GM21723 (cell line): ENCODE results near the gene NR2E1.

Source experiments
- ATAC-seq: cut with Tn5 transposase; IDR thresholded peaks from one replicate; pipeline ENCODE4 v1.9.1; 2021; ENCODE audit warnings: mild to moderate bottlenecking, moderate library complexity; ENCODE audit not compliant: unreplicated experiment

Gene NR2E1

DNA sequence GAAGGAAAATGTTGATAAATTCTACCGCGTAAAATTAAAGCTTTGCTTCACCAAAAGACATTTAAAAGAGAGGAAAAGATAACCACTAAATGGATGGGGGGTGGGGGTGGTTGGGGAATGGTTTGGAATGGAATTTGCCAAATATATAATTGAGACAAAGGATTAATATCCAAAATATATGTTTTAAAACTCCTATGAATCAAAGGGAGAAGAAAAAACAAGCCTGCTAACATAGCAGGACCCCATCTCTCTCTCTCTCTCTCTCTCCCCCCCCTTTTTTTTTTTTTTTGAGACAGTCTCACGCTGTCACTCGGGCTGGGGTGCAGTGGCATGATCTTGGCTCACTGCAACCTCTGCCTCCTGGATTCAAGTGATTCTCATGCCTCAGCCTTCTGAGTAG, 13.4 kb upstream of the NR2E1 start:
- no peak for ATAC-seq

DNA sequence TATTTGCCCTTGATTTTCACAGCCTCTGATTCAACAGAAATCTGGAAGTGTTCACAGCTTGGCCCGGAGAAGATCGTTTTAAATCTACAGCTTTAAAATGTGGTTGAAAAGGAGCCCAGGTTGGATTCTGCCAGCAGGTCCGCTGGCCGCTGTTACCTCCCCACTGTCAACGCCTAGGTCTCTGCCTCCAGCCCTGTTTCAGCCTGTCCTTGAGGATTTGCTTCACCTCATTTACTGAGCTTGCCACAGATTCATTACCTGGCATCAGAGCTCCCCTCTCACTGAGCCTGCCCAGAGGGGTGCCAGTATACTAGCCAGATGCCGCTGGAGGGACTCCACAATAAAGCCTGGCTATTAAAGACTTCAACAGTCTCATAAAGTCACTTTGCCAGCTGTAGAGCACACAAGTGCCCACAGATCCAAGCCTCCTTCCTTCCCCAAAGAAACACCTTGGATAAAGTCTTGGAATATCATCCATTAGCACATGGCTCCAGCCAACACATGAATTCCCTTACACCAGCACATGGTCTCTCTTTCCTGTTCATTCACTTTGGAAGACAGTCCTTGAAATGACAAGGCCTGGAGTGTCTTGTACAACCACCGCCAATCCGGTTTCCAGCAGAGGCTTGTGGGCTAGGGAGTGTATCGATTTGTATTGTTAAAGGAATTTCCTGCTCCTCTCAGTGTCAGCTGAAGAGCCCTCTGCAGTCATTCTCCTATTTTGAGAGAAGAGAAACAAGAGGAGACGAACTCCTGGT, 9.5 kb upstream of the NR2E1 start:
- no peak for ATAC-seq

DNA sequence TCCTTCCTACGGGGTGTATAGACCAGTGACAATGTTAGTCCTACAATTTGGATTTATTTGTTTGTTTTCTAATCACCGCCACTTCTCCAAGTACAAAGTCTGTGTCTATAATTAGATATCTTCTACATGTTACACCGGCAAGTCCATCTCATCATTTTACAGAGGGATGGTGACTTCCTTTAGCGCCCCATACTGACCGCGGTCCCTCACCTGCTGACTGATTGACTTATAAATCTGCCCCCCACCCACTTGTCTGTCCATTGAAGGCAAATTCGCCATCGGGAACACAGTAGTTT, 8.9 kb upstream of the NR2E1 start:
- ATAC-seq, result no peak

DNA sequence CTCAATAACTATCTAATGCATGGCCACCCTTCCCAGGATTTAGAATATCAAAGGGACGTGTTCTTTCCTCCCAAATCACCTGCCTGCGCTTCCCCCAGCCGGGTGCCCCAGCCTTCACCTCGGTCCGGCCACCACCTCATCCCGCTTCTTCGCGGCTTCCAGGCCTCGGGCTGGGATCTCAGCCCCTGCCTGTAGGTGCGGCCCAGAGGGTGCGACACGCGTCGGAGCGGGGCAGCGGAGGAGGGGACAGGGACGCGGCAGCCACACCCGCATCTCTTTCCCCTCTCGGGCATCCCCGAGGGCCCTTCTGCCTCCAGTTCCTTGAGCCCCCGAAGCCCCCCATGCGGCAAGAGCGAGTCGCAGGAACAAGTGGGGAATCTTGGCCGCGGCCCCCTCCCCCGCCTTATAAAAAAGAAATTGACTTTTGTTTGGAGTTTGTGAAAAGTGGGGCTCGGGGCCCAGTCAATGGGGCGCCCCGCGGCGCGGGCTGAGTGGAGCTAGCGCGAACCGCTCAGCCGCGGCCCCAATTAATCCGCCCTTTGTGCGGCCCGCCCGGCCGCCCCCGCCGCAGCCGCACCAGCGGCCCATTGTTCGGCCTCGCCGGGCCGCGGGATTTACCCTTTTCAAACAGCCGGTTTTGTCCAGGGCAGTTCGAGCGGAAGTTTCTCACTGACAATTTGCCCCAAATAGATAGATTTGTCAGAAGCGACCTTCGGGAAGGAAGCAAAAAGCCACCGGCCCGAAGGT, 8.4 kb upstream of the NR2E1 start:
- ATAC-seq, result no peak

DNA sequence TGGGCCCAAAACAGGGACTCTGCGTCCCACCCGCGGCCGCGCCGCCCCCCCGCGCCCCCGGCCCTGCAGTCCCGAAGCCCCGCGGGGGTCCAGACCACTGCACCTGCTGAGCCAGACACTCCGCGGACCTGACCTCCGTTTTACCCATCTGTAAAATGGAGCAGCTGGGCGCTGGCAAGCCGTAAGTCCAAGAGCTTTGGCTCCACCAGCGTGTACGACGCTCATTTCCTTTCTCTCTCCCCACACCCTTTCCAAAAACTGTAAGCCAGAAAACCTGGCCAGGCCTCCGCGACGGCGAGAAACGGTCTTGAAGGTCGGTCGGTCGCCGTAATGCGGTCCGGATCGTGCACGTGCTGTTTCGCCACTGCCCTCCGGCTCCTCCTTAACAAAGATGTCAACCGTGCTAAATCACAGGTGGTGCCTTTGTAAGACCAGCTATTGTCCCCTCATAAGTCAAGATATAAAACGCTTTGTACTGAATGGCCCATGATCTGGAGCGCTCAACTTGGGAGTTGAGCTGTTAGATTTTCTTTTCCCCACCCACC, 7.8 kb upstream of the NR2E1 start:
- no peak for ATAC-seq

DNA sequence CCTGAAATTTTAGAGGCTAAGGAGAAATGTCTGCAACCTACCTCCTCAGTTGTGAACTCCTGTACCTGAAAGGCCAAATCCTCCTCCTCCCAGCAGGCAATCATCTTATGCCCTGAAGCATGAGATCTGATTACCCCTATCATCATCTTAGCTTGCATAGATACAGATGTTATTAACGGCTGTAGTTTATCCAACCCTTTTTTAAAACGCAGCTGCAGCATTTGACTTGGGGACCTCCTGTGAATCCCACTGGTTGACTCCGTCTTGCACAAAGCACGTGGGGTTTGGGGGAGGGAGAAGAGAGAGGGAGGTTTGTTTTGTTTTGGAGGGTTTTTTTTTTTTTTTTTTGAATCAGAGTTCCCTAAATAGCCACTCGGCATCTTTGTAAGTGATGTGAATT, 5.8 kb upstream of the NR2E1 start:
- no peak for ATAC-seq

DNA sequence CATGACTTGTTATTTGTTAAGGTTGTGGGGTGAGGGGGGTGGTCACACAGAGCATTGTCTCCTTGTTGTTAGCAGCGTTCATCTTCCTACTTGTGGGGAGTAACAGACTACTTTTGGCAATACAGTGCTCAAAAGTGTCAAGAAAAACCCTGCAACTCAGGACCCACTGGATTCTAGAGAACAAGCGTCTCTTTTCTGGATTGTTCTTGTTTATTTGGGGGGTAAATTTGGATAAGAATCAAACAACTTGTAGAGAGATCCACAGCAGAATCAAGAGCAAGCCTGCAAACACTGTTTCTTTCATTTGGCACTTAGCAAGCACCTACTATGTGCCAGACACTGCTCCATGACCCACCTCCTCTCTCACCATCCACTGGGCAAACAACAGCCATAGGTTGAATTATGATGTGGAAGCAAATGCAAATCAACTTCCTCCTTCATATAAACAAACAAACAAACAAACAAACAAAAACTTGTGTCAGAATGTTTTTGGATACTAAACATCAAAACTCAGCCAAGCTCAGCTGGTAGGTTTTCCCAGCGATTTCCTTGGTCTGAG, 4.0 kb upstream of the NR2E1 start:
- no peak for ATAC-seq

DNA sequence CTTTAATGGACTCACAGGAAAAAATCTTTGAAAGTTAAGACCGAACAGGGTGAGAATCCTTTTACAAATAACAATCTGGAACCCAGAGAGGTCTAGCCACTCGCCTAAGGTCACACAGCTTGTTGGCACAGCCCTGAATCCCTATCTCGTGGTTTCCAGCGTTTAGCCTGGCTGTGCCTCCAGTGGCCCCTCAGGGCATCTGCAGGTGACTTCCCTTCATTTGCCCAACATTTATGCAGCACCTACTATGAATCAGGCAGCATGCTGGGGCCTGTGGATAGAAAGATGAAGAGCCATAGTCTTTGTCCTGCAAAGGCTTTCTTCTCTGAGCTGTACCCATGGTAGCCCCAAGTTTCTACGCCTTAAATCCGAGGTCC, 2.6 kb upstream of the NR2E1 start:
- ATAC-seq, result no peak

DNA sequence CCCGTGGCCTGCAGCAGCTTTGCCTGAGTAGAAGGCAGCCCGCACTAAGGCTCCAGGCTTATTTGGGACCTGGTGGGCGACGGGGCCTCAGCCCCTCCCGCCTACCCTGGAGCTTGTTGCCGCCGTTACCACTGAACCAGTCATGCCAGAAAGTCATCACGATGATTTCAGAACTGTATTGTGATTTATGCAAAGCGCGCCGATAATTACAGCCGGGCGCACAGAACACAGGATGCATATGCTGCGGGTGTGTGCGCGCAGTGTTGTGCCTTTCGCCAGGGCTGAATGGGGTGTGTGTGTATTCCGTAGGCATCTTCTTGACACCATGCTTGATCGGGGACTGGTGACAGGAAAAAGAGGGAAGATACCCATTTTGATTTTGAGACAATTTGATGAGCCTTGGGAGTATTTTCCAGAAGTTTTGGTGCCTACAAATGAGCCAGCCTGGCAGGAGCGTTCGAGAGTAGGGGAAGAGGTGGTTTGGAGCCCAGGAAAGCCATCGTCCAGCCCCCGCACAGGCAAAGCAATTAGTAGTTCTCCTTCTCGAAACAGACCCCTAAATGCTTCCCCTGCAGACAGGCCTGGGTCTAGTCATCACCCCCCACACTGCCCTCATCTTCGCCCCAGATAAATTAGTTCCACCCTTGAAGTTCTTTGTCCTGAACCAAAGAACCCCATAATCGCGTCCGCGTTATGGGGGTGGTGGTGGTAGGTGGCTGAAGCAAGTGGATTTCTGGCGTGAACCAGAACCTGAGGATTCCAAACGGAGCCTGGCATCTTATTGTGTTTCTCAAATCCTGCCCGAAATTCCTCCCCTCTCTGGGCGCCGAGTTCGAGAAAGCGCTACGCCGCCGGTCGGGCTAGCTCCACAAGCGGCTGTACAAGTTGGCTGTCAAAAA, 1.9 kb upstream of the NR2E1 start:
- no peak for ATAC-seq

DNA sequence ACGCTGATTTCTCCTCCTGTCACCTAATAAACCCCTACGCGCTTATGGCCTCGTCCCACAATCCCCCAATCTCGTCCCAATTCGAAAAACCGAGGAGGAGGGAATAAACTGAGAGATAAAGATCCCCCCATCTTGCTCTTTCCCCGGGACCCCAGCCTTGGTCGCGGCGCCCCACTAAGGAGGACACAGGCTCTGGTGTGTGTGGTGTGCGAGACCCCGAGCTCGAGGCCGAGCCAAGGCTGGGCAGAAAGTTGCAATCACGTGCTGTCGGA, 1.3 kb upstream of the NR2E1 start:
- no peak for ATAC-seq

DNA sequence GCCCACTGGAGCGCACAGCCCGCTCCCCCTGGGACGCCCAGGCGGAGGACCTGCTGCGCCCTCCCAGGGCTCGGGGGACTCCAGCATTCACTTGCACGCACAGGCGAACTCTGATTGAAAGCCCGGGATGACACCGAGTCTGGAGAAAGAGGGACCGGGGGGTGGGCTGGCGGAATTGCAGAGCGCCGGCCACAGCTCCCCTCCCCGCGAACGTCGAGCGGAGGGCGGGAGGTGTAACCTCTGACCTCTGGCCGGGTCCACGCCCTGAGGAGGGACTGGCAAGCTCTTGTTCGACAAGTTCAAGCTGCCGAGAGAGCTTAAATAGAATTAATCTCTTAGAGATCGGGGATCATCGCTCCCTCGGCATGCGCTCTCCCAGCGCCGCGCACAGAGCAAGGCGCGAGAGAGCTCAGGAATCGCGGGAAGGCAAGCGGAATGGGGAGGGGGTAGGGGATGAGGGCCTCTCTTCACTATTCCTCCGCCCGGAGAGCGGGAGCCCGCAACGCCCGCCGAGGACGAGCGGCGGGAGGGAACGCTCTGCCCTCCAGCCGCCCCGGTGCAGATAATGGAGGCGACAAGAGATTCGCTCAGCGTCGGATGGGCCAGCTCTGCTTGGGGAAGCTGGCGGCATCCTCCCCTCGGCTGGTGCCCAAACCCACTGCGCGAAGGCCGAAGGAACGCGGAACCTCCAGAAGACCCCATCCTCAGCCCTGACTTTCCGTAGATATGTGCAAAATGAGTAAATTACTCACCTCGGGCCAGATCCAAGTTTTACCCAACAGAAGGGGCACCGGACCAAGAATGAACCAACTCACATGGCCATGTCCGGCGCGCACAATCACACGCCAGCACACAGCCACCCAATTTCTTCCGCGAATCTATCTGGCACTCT, 761 bp upstream of the NR2E1 start:
- ATAC-seq, result no peak

DNA sequence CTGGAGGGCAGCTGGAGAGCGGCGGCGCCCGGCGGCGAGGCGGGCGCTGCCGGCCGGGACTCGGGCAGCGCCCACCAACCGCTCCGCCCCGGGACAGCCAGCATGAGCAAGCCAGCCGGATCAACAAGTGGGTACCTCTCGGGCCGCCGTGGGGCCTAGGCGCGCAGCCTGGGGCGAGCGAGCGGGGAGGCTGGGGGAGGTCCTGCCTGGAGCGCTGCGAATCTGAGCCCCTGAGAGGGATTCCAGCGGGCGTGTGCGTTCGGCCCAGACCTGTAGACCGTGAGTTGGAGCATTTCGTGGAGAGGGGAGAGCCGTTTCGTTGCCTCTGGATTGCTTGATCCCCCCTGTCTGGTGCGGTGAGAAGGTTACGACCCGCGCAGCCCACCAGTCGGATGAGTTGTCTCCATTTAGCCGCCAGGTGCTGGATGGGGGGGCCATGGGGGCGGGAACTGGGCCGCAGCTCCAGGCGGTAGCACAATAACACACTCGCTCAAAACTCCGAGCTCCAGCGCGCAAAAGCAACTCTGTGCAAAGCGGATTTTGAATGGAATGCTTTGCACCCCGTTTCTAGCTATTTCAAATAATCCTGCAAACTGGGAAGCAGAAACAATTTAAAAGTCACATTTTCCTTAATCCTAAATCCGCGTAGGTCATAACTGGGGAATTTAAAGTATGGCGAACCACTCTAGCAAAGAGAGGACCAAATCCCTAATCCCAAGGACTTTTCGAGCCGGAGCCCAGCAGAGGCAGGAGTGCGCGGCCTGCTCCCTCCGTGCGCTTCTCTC, 1.0 kb downstream of the NR2E1 start:
- ATAC-seq, result no peak

DNA sequence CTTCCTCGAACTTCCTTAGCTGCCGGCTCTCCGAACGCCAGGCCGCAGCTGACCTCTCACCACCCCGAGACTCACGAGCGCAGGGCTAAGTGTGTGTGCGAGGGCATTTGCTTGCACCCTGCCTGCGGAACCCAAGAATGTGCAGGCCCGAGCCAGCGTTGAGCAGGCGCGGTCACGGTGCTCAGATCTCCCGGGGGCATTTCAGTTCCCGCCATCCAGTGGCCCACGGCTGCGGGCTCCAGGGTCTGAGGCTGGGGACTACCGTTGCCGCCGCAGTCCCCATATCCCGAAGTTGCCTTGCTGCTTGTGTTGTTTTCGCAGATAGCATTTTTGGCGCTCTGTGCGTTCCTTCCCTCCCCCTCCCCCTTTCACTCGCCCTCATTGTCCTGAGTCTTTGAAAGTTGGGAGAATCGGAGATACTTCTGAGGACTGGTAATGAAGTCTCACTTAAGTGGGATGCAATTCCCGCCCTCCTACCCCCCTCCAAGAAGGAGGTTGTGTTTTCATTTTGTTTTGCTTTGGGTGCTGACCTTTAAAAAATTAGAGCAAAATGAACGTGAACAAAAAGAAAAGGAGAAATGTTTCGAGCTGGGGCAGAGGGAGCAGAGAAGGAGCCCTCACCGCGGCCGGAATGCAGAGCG, 1.7 kb downstream of the NR2E1 start:
- no peak for ATAC-seq

DNA sequence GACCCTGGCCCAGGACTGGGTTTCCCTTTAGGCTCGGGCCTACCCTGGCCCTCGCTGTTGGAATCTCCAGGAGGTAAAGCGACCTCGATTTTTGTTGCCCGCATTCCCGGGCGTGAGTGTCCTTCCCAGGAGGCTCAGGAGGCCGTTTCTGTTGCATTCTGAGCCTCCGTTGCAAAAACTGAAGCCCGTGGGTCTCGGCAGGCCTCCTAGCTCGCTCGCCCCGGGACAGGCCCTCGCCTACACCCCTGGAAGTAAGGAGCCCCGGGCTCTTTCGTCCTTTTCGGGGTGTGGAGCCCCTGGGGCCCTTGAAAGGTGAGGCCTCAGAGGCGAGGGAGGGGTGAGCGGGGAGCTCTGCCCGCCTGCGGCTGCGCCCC, 2.3 kb downstream of the NR2E1 start:
- ATAC-seq, result no peak

DNA sequence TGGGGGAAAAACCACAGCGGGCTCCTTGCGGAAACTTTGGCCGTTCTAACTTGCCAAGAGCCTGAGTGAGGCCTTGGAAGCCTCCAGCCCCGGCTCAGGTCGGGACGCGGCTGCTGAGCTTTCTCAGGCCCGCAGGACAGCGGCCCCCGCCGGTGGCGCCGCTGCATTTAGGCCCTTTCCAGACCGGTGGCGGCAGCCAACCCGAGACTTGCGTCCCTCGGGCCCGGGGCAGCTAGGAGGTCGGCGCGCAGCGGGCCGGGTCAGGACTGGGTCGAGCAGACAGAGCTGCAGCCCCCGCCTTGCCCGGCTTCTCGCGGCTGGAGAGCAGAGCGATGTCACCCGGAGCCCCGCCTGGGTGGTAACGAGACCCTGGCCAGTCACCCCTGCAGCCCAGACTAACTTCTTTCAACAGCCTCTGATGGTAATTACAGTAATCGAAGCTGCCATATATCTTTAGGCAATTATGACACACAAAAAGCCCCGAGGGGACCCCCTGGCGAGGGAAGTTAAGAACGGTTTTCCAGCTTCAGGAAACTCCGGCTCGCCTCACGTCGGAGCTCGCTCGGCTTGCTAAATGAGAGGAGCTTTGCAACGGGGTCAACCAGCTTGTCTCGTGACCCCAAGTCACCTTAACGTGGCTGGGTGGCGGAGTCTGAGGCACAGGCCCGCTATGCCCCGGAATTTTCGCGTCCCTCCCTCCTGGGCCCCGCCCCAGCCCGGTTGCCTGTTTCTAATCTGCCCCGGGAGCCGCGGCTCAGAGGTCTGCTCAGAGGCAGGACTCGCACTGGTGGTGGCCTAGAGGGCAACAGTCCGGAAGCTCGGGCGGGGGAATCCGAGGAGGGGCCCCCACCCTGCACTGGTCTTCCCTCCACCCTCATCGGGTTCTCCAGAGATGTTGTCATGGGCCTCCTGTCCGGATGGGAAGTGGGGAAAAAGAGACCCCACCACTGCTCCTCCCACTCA, 3.0 kb downstream of the NR2E1 start:
- ATAC-seq, result no peak

DNA sequence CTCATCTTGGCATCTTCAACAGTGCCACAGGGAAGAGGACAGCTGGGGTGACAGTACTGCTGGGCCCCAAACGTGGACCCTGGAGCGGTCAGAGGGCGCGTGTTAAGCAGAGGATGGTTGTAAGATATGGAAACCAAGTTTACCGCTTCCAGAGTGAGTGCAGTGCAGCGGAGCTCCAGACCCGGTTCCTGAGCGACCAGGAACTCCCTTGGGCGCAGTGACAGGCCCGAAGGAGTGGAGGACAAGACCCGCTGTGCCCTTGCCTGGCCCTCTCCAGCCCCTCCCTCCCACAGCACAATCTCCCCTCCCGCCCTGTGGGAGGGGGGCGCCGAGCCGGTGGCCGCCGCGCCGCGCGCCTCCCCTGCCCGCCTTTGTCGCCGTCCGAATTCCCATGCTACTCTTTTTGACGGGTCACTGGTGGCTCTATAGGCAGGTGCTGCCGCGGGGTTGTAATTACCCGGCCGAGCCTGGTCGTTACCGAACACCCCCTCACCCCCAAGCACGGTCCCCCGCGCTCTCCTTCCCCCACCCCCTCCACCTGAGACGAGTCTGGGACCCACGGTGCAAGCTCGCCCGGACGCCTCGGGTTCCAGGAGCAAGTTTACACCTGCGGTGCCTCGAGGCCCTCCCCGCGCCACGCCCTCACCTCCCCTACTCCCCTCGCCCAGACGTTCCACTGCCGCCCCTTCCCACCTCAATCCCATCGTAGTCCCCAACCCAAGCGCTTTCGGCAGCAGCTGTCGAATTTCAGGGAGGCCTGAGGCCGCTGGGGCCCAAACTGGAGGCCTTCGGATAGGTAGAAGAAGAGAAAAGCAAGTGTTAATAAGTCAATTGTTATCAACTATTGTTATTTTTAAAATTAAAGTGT, 3.9 kb downstream of the NR2E1 start:
- ATAC-seq, result no peak
